RKO (cell line): ENCODE measurements around the gene TSPAN14.
"Not testable (repeated sequence)": the region's sequence is repeated elsewhere in the genome, so short reads cannot be mapped to it uniquely, and the experiment has no call there.

ENCODE experiments used
- DNase-seq: peaks from one replicate; pipeline ENCODE4 v3.0.0-alpha.2; 2016; ENCODE audit warnings: low spot score

Gene TSPAN14

DNA sequence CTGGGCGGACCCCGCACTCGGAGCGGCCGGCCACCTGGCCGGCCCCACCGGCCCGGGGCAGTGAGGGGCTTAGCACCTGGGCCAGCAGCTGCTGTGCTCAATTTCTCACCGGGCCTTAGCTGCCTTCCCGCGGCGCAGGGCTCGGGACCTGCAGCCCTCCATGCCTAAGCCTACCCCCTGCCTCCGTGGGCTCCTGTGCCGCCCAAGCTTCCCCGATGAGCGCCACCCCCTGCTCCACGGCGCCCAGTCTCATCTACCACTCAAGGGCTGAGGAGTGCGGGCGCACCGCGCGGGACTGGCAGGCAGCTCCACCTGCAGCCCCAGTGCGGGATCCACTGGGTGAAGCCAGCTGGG is 89.2 kb downstream of the TSPAN14 start:
- DNase-seq, result not testable (repeated sequence)

DNA sequence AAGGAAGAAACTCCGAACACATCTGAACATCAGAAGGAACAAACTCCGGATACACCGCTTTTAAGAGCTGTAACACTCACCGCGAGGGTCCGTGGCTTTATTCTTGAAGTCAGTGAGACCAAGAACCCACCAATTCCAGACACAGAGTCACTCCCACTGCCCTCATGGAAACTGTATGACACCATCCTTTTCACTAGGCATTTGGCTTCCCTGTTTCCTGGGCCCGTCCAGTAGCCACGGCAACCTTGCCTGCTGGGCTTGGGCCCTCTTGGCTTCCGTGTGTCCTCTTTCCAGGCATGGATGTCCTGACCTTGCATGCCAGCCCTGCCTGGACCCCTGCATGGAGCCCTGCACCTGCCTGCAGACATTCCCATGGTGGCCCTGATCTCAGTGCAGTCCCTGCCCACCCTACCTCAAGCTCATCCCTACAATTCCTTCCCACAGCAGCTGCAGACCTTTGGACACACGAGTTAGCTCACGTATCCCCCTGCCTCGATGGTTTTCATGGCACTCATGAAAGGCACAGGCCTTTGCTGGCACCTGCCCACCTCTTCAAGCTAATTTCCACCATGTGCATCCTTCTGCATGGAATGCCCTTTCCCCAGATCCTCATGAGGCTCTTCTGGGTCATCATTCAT is 90.3 kb downstream of the TSPAN14 start:
- DNase-seq, result no peak

DNA sequence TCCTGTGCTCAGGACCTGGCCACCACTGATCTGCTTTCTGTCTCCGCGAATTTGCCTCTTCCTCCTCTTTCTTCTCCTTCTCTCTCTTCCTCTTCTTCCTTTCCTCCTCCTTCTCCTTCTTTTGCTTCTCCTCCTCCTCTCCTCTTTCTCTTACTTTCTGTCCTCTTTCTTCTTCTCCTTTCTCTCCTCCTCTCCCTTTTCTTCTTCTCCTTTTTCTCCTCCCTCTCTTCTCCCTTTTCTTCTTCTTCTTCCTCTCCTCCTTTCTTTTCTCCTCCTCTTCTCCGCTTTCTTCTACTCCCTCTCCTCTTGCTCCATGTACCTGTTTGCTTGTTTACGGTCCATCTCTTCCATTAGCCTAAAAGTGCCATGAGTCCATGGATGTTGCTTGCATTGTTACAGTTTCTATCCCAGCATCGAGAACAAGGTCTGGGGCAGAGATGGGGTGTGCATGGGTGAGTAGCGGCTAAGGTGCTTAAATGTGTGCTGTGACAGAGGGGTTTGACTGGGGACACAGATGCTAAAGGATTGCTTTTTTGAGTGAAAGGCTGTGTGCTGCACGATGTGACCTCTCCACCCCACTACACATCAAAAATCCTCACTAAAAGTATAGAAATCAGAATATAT is 91.3 kb downstream of the TSPAN14 start:
- no peak for DNase-seq

DNA sequence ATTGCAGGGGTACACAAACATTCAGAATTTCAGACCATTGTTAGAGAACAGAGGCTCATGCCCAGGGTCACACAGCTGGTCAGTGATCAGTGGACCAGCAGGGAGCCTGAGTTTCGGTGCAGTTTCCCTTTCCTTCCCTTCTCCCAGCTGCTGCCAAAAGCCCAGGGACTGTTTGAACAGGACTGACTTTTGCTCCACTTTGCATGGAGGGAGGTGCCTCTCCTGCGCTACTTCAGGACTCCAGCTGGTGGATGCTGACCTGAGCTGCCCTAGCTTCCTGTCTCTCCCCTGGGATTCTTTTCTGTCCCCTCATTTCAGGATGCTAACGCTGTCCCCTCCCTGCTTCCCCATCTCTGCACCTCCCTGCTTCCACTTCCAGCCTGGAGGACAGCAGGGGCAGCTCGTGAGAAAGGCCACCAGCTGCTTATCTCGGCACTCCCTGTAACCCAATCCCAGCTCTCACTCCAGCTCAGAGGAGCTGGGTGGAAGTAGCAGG is 98.1 kb downstream of the TSPAN14 start:
- no peak for DNase-seq

DNA sequence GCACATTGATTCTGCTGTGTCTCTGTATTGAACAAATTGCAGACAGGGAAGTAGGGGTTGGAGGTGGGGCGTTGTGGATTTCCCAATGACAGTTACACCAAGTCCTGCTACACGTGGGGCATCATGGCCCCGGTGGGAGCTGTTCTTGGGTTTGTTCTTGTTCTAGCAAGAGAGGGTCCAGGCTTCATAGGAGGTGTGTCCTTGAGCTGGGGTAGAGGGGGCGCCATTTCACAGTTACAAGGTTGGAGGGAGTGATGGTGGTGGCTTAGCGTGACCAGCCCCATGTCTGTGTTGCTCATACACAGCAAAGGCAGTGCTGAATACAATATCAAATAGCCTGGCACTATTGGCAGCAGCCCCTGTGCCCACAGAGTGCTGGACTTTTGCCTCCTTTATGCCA is 99.3 kb downstream of the TSPAN14 start:
- DNase-seq, result no peak

DNA sequence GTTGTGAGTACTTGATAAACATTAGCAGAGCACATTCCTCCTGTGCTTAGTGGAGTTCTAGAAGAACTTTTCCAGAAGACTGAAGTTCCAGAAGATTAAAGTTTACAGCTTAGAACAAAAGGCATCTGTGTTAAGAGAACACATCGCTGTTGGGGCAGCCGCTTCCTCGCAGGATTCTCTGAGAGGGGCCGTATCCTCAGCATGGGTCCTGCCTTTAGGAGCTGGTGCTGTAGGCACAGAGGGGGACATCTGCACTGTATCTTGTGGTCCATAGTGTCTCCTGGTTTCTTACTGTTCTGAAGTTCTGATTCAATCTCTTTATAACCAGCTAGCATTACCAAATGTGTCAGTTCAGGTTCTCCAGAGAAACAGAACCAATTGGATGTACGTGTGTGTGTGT is 99.9 kb downstream of the TSPAN14 start:
- DNase-seq, result no peak

DNA sequence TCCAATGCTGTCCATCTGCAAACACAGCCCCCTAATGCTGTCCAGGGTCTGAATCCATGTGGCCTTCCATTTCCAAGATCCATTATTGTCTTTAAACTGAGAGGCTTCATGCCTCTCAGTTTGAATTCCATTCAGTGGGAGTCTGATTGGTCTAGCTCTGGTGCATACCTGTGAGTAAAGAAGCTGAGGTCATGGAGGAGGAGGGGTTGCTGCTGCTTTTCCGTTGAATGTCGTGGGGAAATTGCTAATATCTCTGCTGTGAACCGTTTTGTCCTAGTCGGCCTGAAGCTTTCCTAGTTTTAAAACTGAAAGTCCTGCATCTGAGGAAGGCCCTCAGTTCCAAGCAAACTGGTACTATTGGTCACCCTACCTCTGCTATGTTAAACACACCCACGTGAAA is 101.3 kb downstream of the TSPAN14 start:
- no peak for DNase-seq

DNA sequence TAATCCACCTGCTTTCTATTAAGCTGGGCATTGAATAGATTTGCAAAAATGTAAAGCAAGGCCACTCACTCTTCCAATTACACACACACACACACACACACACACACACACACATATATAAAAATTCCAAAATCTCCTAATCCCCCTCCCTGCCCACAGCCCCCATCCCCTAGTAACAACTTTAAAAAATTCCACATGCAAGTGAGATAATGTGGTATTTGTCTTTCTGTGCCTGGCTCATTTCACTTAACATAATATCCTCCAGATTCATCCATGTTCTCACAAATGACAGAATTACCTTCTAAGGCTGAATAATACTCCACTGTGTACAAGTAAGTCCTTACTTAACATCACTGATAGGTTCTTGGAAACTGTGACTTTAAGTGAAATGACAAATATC is 107.8 kb downstream of the TSPAN14 start:
- no peak for DNase-seq

DNA sequence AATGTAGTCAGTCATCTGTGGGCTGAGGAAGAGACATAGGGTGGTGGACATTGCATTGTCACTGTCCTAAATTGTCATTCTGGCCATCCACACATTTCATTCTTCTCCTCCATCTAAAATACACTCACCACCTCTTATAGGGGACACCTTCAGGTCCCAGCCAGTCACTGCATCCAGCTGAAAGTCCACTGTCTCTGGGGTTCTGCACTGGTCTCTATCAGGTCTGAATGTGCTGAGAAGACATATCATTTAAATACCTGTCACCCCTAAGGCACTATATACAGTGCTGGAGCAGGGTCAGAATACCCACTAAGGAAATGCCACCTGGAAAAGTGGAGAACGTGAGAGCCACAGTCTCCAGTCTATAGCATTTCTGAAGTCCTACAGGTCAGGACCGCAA is 113.2 kb downstream of the TSPAN14 start:
- no peak for DNase-seq

DNA sequence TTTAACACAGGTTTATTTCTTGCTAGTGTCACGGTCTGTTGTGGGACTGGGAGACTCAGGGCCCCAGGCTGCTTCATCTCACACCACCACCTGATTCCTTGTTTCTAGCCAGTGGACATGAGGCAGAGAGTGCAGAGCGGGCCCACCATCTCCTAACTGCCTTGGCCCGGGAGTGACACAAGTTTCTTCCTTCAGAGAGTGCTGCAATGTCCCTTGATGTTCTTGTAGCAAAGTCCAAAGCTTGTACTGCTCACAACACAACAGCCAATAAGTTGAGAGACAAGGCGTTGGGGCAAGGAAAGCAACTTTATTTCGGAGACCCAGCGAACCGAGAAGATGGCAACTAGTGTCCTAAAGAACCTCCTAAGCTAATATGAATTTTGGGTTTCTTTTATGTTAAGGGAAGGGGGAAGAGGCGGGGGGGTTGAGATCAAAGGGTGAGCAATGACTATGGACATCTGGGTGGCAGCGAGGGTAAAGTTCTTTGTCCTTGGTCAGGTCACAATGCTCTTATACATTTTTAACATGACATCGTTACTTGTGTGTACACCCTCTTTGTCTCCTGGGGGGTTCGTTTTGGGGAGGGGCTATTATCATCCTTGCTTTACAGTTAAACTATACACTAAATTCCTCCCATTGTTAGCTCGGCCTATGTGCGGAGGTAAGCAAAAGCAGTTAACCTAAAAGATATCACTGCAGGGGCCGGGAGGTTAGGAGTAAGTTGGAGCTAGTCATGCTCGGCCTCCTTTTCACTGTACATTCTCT is 115.2 kb downstream of the TSPAN14 start:
- DNase-seq, result no peak

DNA sequence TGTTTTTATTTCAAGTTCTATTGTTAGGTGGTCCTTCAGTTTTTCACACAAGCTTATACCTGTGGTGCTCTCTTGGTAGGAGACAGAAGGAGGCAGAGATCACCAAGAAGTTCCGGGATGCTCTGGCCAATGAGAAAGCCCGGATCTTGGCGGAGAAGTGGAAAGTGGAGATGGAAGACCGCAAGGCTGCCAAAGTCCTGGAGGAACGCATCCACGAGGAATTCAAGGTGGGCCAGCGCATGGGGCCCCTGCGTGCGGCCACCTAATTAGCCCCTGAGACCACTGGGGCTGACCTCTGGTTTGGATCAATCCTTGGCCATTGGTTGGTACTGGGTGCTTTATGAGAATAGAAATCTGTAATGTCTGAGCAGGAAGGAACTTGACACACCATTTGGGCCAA is 117.2 kb downstream of the TSPAN14 start:
- DNase-seq, result no peak

DNA sequence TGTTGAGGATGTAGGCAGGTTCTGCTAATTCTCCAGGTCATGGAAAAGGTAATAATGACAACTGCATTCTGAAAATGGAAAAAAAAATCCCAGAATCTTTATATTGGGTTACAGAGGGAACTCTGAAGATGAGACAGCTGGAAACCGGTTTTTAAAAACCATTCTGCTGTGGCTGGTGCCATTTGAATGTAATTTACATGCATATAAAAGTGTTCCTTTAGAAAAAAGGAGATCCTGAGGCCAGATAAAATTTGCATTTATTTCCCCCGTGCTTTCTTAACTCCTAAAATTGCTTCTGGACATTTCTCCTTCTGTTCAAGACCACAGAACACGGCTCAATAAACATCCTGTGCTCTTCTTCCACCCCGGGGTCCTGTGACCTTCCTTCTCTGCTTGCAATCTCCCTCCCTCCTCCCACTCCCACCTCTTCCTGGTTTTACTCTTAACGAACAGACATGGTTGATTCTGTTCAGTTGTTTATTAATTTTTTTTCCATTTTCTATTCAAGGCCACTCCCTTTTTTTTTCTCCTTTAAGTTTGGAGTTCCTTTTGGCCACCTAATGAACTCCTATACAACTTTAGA is 125.2 kb downstream of the TSPAN14 start:
- DNase-seq, result no peak

DNA sequence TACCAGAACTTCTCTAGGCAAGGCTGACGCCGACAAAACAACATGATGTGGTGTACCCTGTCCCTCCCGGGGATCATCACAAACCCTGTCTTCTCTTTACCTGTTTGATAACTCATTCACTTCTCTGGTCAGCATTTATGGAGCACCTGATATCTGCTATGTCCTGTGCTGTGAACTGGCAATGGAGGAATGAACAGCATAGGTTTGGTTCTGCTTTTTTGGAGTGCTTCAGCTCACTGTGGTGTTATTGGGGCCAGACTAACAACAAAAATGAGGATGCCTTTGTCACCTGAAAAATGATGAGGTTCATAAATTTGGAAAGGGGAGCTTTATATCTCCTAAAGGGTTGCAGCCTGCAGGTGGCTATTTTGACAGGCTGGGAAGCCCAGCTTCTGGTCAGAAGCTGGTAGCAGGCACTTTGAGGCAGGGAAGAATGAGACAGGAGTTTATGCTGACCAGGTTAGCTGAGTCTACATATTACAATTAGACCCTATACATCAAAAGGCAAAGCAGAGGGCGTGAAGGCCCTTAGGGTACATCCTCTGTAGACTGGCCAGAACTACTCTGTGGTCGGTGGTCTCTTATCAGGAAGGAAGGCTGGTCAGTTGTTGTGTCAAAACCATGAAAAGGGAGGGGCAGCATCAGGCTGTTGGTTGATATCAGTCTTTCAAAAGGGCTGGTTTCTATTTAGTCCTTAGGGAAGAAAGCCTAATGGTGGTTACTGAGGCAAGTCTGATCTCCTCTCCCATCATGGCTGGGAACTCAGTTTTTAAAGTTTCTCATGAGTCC is 125.9 kb downstream of the TSPAN14 start:
- DNase-seq, result no peak

DNA sequence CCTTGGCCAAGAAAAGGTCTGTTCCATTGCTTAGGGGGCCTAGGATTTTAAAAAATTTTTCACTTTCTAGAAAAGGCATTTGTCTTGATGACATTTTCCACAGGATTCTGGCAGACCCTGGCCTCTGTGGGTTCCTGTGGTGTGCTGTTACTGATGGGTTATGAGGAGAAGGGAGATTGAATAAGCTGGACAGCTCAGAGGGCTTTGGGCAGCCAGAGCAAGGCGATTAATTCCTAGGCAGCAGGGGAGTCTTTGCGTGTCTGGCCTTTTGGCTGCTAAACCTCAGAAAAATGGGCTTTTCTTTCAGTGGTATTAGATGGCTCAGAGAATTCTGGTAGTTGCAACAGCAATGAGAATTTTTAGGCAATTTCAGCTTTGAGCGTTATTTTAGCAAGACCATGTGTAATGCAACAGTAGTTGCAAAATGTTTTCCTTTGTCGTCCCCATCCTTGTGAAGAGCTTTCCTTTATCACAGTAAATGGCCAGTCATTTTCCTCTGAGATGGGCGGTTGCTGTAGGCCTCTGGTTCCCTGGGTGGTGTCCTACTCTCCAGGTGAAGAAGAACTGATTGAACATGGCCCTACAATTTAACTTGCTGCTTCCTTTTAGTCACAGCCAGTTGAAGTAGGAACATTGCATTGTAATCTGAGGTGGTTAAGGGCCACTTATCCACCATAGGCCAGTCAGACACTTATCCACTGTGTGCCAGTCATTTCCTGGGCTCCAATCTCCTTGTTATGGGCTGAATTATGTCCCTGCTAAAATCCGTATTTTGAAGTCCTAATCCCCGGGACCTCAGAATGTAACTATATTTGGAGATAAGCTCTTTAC is 126.7 kb downstream of the TSPAN14 start:
- no peak for DNase-seq

DNA sequence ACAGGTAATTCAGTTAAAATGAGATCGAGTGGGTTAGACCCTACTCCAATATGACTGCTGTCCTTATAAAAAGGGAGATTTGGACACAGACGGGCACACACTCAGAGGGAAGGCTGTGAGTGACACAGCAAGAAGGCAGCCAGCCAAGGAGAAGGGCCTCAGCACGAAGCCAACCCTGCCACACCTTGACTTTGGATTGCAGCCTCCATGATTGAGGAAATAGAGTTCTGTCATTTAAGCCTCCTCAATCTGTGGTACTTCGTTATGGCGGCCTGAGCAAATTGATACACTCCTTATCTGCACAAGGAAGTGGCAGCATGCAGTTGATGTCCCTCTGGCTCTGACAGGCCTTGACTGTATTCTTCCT is 127.3 kb downstream of the TSPAN14 start:
- DNase-seq, result no peak

DNA sequence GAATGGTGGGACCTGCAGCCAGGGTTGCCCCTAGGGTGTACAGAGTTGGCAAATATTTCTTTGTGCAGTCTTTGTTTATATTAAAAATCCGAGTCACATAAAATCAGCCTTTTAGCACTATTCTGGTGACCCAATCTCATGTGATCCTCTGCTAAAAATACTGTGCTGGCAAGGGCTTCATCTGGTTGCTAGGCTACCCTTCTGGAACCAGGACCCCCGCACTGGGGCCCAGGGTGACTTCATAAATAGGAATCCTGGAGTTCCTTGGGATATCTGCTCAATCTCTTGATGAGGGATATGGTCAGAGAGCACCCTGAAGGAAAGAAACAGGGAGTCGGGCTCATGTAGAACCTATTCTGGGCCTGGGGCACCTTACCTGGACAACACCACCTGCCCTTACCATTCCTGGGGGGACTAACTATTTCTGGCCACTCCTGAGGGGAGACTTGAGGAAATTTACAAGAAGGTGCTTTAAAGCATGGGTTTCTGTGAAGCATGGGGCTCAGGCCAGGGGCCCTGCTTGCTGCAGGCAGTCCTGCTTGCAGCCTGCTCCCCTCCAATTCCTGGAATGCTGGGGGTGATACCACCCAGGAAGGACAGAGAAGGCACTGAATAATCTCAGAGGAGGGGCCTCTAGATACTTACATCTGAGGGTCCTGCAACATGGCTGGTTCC is 128.3 kb downstream of the TSPAN14 start:
- DNase-seq, result no peak
